ENCODE data around the gene ATL1. TPM values are rescaled to one million over a fixed set of nuclear protein-coding genes. Genes with fewer than 3 reads are reported as not detected.

The ATL1 gene
- total and polyA plus RNA-seq, 2 experiments from 2014 or later: 3.5 to 7.0 TPM

- TF ChIP-seq ETS1 (IDR thresholded peaks at IDR 0.05): no peak
- no peak for TF ChIP-seq REST (IDR thresholded peaks at IDR 0.05; ENCODE audit: unreplicated experiment)
- TF ChIP-seq NANOG (IDR thresholded peaks at IDR 0.05; ENCODE audit: borderline replicate concordance): no peak
- no peak for TF ChIP-seq STAT1 (IDR thresholded peaks at IDR 0.05; ENCODE audit: unreplicated experiment)
- no peak for TF ChIP-seq JUNB (IDR thresholded peaks at IDR 0.05; ENCODE audit: unreplicated experiment)
- no peak for TF ChIP-seq EZH2 (IDR thresholded peaks at IDR 0.05; ENCODE audit: low read depth, unreplicated experiment)
- no peak for TF ChIP-seq ZNF331 (CRISPR knock-in tag; IDR thresholded peaks at IDR 0.05; ENCODE audit: low read depth)
- TF ChIP-seq ZNF114 (CRISPR knock-in tag; IDR thresholded peaks at IDR 0.05): no peak
- no peak for TF ChIP-seq POLR2AphosphoS5 (IDR thresholded peaks at IDR 0.05; ENCODE audit: low read depth)
- no peak for TF ChIP-seq EZH2phosphoT487 (IDR thresholded peaks at IDR 0.05; ENCODE audit: unreplicated experiment)
Observed at GRCh38 chr14:50598765-50599164, 38.8 kb downstream of the ATL1 start (continued).

GRCh38 chr14:50599700-50600444 is 39.9 kb downstream of the ATL1 start:
- H3K4me2 ChIP-seq: peak overlapping the region; percentile 4; the same call in 1 of the 2 replicates

More at GRCh38 chr14:50599700-50600444, 39.9 kb downstream of the ATL1 start:
- Histone ChIP-seq H3K27ac (ENCODE audit: low read depth) (0 out of 2 replicates have a peak overlapping the region, but pooled peaks have one; percentile 39), H2AFZ (no peak overlapping the region), H3K4me3 (no peak overlapping the region), H3K36me3 (ENCODE audit: insufficient read depth) (no peaks in the 10 kb centered on the region), H3F3A (replicated peaks; ENCODE audit: low read depth) (no peaks in the 10 kb centered on the region), H3K27me3 (ENCODE audit: insufficient read depth) (no peaks in the 10 kb centered on the region), H3K9me2 (ENCODE audit: insufficient read depth) (no peaks in the 10 kb centered on the region), H3K79me2 (replicated peaks; ENCODE audit: insufficient read depth) (no peaks in the 10 kb centered on the region), H3K4me1 (ENCODE audit: insufficient read depth) (peaks cover 8% of the 10 kb centered on the region; the same call in 1 of the 2 replicates), H4K20me1 (replicated peaks; ENCODE audit: insufficient read depth) (no peaks in the 10 kb centered on the region)
- Mint-ChIP-seq H3K4me1 (peaks cover 10% of the 10 kb centered on the region; the same call in 2 of the 3 replicates), H3K27me3 (ENCODE audit: insufficient read depth, low read depth, poor library complexity) (peaks cover 2% of the 10 kb centered on the region), H3K36me3 (ENCODE audit: low read depth) (no peaks in the 10 kb centered on the region), H3K4me3 (no peak overlapping the region), H3K27ac (peak overlapping the region; percentile 32), H3K9me3 (no peaks in the 10 kb centered on the region)
- TF ChIP-seq JUNB (IDR thresholded peaks at IDR 0.05; ENCODE audit: unreplicated experiment): no peak
- TF ChIP-seq CTCF (conservative IDR thresholded peaks at IDR 0.05; ENCODE audit: low read depth in 2 of 2): peak; percentile 69 to 80
- ATAC-seq (peak; percentile 80), DNase-seq (ENCODE audit: low spot score) (peak; percentile 68)

All from GM23338 (cell line).